SJSA1 (cell line): ENCODE results near the gene CHRNA7. TPM values are rescaled to one million over a fixed set of nuclear protein-coding genes. Genes with fewer than 3 reads are reported as not detected.
"Not testable (repeated sequence)": the region's sequence is repeated elsewhere in the genome, so short reads cannot be mapped to it uniquely, and the experiment has no call there.

Experiments used
- DNase-seq, 2 experiments: peaks; one replicate each; pipeline ENCODE4 v3.0.0-alpha.2; 2015 to 2020; ENCODE audit warnings: low spot score in 2 of 2, low read depth in 1 of 2
- H3K27ac ChIP-seq: fragments of 250-450 bp; sonication (Bioruptor Pico); 2 replicates; pipeline ENCODE4 v1.5.1; 2020; ENCODE audit warnings: mild to moderate bottlenecking, moderate library complexity
- H3K27me3 ChIP-seq: fragments of 250-450 bp; sonication (Bioruptor Pico); replicated peaks from 2 replicates; pipeline ENCODE4 v1.5.1; 2020; ENCODE audit warnings: mild to moderate bottlenecking, moderate library complexity
- H3K36me3 ChIP-seq: fragments of 250-450 bp; sonication (Bioruptor Pico); 2 replicates; pipeline ENCODE4 v1.5.1; 2020; ENCODE audit warnings: mild to moderate bottlenecking
- H3K4me1 ChIP-seq: fragments of 250-450 bp; sonication (Bioruptor Pico); replicated peaks from 2 replicates; pipeline ENCODE4 v1.6.1; 2021; ENCODE audit warnings: mild to moderate bottlenecking
- H3K4me3 ChIP-seq: fragments of 250-450 bp; sonication (Bioruptor Pico); 2 replicates; pipeline ENCODE4 v1.5.1; 2020; ENCODE audit warnings: mild to moderate bottlenecking
- H3K9me3 ChIP-seq: fragments of 250-450 bp; sonication (Bioruptor Pico); replicated peaks from 2 replicates; pipeline ENCODE4 v1.5.1; 2020; ENCODE audit warnings: mild to moderate bottlenecking
- total RNA-seq: library from RNA; depleted of rRNA; stranded (reverse); fragments of >200 nt; shearing (Covaris generic); gene quantifications from 2 replicates; pipeline ENCODE4 v1.2.3, GENCODE V29; 2014

Gene CHRNA7
- total RNA-seq, 1 experiment from 2014 or later, result 0.08 TPM

- no peaks in the 10 kb centered on the region for H3K36me3 ChIP-seq
- H3K27ac ChIP-seq, result no peak overlapping the region
- DNase-seq, result no peak
- H3K9me3 ChIP-seq, result no peaks in the 10 kb centered on the region
- H3K4me1 ChIP-seq, result no peaks in the 10 kb centered on the region
- no peak overlapping the region for H3K4me3 ChIP-seq
- peaks cover 36% of the 10 kb centered on the region for H3K27me3 ChIP-seq
These were observed 118.7 kb downstream of the CHRNA7 start for GRCh38 chr15:32148833-32149555.

DNA sequence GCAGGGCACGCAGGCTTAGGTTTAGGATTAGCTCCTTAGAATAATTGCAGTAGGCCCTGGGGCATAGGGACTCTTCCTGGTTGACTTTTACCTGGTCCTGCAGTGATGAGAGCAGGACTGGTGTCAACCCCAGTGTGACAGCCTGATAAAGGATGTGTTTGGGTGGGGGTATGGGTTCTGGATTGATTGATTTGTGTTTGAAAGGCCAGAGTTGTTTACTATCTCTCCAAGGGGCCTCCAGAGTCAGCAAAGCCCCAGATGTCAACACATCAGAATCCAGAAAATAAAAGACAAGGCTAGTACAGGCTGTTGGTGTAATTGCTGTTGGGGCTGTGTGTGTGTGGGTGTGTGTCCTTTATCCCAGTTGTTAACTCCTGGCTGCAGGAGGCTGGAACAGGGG lies 122.3 kb downstream of the CHRNA7 start:
- no peaks in the 10 kb centered on the region for H3K9me3 ChIP-seq
- no peak for DNase-seq
- peaks cover 33% of the 10 kb centered on the region for H3K27me3 ChIP-seq
- no peaks in the 10 kb centered on the region for H3K36me3 ChIP-seq
- no peaks in the 10 kb centered on the region for H3K4me1 ChIP-seq
- no peak overlapping the region for H3K4me3 ChIP-seq
- no peak overlapping the region for H3K27ac ChIP-seq

GRCh38 chr15:32153868-32154623 lies 123.7 kb downstream of the CHRNA7 start:
- not testable (repeated sequence) for H3K4me1 ChIP-seq, H3K9me3 ChIP-seq, H3K36me3 ChIP-seq, H3K4me3 ChIP-seq, DNase-seq, H3K27ac ChIP-seq
- peaks cover 33% of the 10 kb centered on the region for H3K27me3 ChIP-seq

DNA sequence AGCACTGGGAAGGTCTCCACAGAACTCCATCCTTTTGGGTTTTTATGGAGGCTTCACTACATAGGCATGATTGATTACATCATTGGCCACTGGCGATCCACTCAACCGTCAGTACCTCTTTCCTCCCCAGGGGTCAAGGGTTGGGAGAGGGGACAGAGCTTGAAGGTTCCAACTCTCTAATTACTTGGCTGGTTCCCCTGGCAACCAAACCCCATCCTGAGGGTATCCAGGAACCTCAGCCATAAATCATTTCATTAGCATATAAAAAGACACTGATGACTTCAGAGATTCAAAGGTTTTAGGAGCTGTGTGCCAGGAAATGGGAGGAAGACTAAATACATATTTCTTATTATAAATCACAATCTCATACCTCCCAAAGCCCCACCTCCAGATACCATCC lies 131.8 kb downstream of the CHRNA7 start:
- H3K4me1 ChIP-seq, DNase-seq, H3K27ac ChIP-seq: not testable (repeated sequence)

GRCh38 chr15:32164065-32164464 lies 133.8 kb downstream of the CHRNA7 start:
- H3K9me3 ChIP-seq, DNase-seq, H3K4me3 ChIP-seq, H3K4me1 ChIP-seq, H3K36me3 ChIP-seq, H3K27ac ChIP-seq, H3K27me3 ChIP-seq: not testable (repeated sequence)

More for the DNA sequence above, 131.8 kb downstream of the CHRNA7 start:
- not testable (repeated sequence) for H3K4me3 ChIP-seq, H3K27me3 ChIP-seq, H3K9me3 ChIP-seq, H3K36me3 ChIP-seq

- H3K9me3 ChIP-seq, H3K4me1 ChIP-seq, DNase-seq, H3K36me3 ChIP-seq, H3K27ac ChIP-seq, H3K27me3 ChIP-seq, H3K4me3 ChIP-seq: not testable (repeated sequence)
These were observed 134.4 kb downstream of the CHRNA7 start for GRCh38 chr15:32164747-32165146.

- H3K36me3 ChIP-seq, DNase-seq, H3K4me3 ChIP-seq, H3K27ac ChIP-seq, H3K9me3 ChIP-seq, H3K4me1 ChIP-seq, H3K27me3 ChIP-seq: not testable (repeated sequence)
These were observed 135.5 kb downstream of the CHRNA7 start for GRCh38 chr15:32165775-32166174.

DNA sequence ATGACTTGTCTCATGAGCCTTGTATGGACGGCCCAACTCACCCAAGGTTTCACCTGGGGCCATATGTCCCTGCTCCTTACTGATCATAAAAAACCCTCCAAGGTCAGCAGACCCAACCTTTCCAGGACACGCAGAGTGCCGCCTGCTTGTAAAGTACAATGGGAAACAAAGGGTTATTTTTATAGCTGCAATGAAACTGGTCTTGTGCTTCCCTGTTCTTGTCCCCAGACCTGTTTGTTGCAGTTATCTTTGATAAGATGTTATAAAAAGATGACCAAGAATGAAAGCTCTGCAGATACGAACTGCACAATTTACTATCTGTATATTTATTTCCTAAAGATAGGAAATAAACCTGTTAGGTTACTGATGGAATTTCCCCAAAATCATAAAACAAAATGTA lies 136.0 kb downstream of the CHRNA7 start:
- H3K36me3 ChIP-seq, H3K9me3 ChIP-seq, DNase-seq, H3K27ac ChIP-seq, H3K4me1 ChIP-seq, H3K27me3 ChIP-seq, H3K4me3 ChIP-seq: not testable (repeated sequence)

DNA sequence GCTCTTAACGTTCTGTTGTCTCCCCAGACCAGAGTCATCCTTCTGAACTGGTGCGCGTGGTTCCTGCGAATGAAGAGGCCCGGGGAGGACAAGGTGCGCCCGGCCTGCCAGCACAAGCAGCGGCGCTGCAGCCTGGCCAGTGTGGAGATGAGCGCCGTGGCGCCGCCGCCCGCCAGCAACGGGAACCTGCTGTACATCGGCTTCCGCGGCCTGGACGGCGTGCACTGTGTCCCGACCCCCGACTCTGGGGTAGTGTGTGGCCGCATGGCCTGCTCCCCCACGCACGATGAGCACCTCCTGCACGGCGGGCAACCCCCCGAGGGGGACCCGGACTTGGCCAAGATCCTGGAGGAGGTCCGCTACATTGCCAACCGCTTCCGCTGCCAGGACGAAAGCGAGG lies 137.6 kb downstream of the CHRNA7 start:
- not testable (repeated sequence) for H3K9me3 ChIP-seq, H3K27ac ChIP-seq, H3K36me3 ChIP-seq, H3K4me3 ChIP-seq, H3K4me1 ChIP-seq, H3K27me3 ChIP-seq, DNase-seq

DNA sequence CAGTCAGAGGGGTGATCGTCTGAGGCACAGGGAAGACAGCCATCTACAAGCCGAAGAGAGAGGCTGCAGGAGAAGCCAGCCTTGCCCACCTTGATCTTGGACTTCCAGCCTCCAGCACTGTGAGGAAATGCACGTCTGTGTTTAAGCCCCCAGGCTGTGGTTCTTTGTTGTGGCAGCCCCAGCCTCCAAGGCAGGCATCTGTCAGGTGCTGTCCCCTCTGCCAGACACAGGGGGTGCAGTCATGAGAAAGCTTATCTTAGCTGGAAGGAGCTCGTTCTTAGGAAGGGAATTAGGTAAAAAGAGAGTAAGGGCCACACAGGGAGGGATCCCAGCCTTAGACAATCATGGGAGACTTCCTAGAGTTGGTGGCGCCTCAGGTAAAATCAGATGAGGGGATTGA lies 150.3 kb downstream of the CHRNA7 start:
- not testable (repeated sequence) for DNase-seq, H3K9me3 ChIP-seq, H3K4me1 ChIP-seq, H3K27ac ChIP-seq, H3K36me3 ChIP-seq, H3K4me3 ChIP-seq, H3K27me3 ChIP-seq

DNA sequence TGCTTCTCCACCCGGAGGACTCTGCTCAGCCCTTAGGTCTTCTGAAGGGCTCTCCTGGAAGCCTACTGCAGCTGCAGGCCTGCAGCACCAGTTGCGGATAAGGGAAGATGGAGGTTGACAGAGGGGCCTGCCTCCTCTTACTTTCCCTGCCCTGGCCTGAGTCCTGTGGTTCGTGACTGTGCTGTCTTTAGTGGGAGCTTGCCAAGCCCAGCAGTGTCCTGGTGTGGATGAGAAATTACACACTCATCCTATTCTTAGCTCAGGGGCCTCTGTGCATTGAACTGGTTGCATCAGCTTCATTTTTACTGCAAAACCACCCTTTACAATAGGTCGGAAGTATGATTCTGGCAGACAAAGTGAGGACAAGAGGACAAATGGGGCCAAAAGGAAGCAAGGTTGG lies 163.5 kb downstream of the CHRNA7 start:
- H3K36me3 ChIP-seq, H3K4me1 ChIP-seq, DNase-seq, H3K27me3 ChIP-seq, H3K9me3 ChIP-seq, H3K27ac ChIP-seq, H3K4me3 ChIP-seq: not testable (repeated sequence)

GRCh38 chr15:32196206-32196605 lies 165.9 kb downstream of the CHRNA7 start:
- H3K9me3 ChIP-seq, DNase-seq, H3K27me3 ChIP-seq, H3K4me1 ChIP-seq, H3K36me3 ChIP-seq, H3K4me3 ChIP-seq, H3K27ac ChIP-seq: not testable (repeated sequence)

- DNase-seq, H3K27me3 ChIP-seq, H3K9me3 ChIP-seq, H3K36me3 ChIP-seq, H3K4me3 ChIP-seq, H3K4me1 ChIP-seq, H3K27ac ChIP-seq: not testable (repeated sequence)
These were observed 168.6 kb downstream of the CHRNA7 start for GRCh38 chr15:32198938-32199337.

GRCh38 chr15:32209081-32209480 lies 178.8 kb downstream of the CHRNA7 start:
- H3K27me3 ChIP-seq, H3K9me3 ChIP-seq, H3K4me3 ChIP-seq, H3K4me1 ChIP-seq, H3K27ac ChIP-seq, DNase-seq, H3K36me3 ChIP-seq: not testable (repeated sequence)
